ENCODE measurements around the gene MCF2L2. TPM values are rescaled to one million over a fixed set of nuclear protein-coding genes. Genes with fewer than 3 reads are reported as not detected.
A peak's percentile ranks its signal among the peaks of the same experiment; 100 is the strongest.

Gene MCF2L2
- total and polyA plus RNA-seq, 9 of the 15 experiments (the other 6 are each of a cell fraction or from before 2014, with no cell fraction given), result 0.56 to 4.2 (median 3.0) TPM

DNA sequence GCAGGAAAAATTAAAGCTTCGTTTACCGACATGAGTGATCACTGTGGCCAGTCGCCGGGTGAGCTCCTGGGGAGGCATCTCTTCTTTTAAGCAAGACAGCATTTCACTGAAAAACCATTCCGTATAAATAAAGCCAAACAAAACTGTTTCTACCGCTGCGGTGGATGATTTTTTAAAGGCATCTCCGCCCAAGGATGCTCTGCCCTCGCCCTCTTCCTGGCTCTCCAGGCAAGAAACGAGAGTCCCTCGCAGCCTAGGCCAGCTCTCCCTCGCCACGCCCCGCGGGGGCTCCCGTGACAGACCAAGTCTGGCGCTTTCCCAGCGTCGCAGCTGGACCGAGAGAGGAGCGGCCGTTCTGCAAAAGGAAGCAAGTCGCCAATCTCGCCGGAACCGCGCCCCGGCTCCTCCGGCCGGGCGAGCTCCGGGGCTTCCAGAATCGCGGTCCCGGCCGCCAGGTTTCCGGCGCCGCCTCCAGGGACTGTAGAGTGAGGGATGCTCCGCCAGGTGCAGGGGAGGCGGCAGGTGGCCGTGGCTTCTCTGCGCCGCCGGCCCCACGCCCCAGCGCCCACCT, 458 bp downstream of the MCF2L2 start:
- H3K79me2 ChIP-seq (ENCODE audit: control insufficient read depth, insufficient read depth, low read length), result peaks cover 2% of the 10 kb centered on the region; the same call in 2 of the 3 replicates
- H3K9ac ChIP-seq (ENCODE audit: insufficient read depth in 1 of 2, low read depth in 2 of 2, low read length in 2 of 2), result peak overlapping the region; percentile 67 to 93; a peak in 3 of 4 replicates
- ATAC-seq (peak; percentile 77), FAIRE-seq (no peak), DNase-seq (ENCODE audit: extremely low read depth in 1 of 4, low spot score in 3 of 4) (peak; percentile 56 to 69 (median 58))
- peak overlapping the region; percentile 83 for H3K4me2 ChIP-seq (ENCODE audit: insufficient read depth, low read length)
- in situ Hi-C loops (cut with MboI), result no loop called here
- no TSS peak for BruUV-seq (replicated peaks)
- no peaks in the 10 kb centered on the region for H3K27me3 ChIP-seq (ENCODE audit: control insufficient read depth in 2 of 2, insufficient read depth in 2 of 2, low read length in 2 of 2)
- intact Hi-C loops (cut with micrococcal nuclease), result no loop called here
- no peaks in the 10 kb centered on the region for H3K36me3 ChIP-seq (ENCODE audit: control insufficient read depth, insufficient read depth, low read length)
- peaks cover 8 to 25% of the 10 kb centered on the region in 2 experiments; a peak in 4 of 5 replicates for H3K4me1 ChIP-seq (replicated peaks in 1 of 2; ENCODE audit: control insufficient read depth in 2 of 2, insufficient read depth in 2 of 2, low read length in 2 of 2)
- no peaks in the 10 kb centered on the region for H3K9me3 ChIP-seq (replicated peaks; ENCODE audit: control insufficient read depth, insufficient read depth, low read depth, low read length)
- H3K4me3 ChIP-seq, result peak overlapping the region; percentile 88
- no peaks in the 10 kb centered on the region for H3K9me1 ChIP-seq (ENCODE audit: control insufficient read depth, insufficient read depth, low read length)
- 10% methylated on average over 45 of the region's 47 CpGs for WGBS (ENCODE audit: insufficient coverage, low coverage, missing lambda C conversion rate)
- ChIA-PET POLR2A (interaction anchor here (0.7 to 4.8 kb wide), 5 partner anchors 17 to 432 kb away, joined by 3 to 32 read pairs (median 3); no protein-coding TSS in a partner anchor), CTCF (ENCODE audit: low intra/inter-chr PET ratio) (no interaction called here)
- no peaks in the 10 kb centered on the region for H4K20me1 ChIP-seq (replicated peaks; ENCODE audit: control insufficient read depth, insufficient read depth, low read length)
- H2AFZ ChIP-seq (ENCODE audit: low read depth, low read length), result peak overlapping the region; percentile 94
- H3K27ac ChIP-seq (ENCODE audit: extremely low read depth, low read depth, low read length), result peak overlapping the region; percentile 34; the same call in 1 of the 3 replicates
- TF ChIP-seq, protein P1, sequence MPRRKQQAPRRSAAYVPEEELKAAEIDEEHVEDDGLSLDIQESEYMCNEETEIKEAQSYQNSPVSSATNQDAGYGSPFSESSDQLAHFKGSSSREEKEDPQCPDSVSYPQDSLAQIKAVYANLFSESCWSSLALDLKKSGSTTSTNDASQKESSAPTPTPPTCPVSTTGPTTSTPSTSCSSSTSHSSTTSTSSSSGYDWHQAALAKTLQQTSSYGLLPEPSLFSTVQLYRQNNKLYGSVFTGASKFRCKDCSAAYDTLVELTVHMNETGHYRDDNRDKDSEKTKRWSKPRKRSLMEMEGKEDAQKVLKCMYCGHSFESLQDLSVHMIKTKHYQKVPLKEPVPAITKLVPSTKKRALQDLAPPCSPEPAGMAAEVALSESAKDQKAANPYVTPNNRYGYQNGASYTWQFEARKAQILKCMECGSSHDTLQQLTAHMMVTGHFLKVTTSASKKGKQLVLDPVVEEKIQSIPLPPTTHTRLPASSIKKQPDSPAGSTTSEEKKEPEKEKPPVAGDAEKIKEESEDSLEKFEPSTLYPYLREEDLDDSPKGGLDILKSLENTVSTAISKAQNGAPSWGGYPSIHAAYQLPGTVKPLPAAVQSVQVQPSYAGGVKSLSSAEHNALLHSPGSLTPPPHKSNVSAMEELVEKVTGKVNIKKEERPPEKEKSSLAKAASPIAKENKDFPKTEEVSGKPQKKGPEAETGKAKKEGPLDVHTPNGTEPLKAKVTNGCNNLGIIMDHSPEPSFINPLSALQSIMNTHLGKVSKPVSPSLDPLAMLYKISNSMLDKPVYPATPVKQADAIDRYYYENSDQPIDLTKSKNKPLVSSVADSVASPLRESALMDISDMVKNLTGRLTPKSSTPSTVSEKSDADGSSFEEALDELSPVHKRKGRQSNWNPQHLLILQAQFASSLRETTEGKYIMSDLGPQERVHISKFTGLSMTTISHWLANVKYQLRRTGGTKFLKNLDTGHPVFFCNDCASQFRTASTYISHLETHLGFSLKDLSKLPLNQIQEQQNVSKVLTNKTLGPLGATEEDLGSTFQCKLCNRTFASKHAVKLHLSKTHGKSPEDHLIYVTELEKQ (CRISPR knock-in tag; IDR thresholded peaks at IDR 0.05), result no peak
- TF ChIP-seq FIP1L1 (IDR thresholded peaks at IDR 0.05; ENCODE audit: low read depth, low read length, poor library complexity, severe bottlenecking) (peak; percentile 74), TRIM28 (IDR thresholded peaks at IDR 0.05) (no peak), ELF1 (tag; IDR thresholded peaks at IDR 0.05) (no peak), SIX5 (IDR thresholded peaks at IDR 0.05; ENCODE audit: borderline replicate concordance in 1 of 2, insufficient read depth in 1 of 2, low read depth in 1 of 2, low read length in 2 of 2) (no peak), FOXK1 (CRISPR knock-in tag; IDR thresholded peaks at IDR 0.05; ENCODE audit: borderline replicate concordance) (no peak), ZNF668 (CRISPR knock-in tag; IDR thresholded peaks at IDR 0.05) (no peak), BHLHE40 (IDR thresholded peaks at IDR 0.05; ENCODE audit: low read length) (0 out of 2 replicates have a peak, but pooled peaks have one; percentile 35), ZNF766 (CRISPR knock-in tag; conservative IDR thresholded peaks at IDR 0.05) (no peak), SLC30A9 (CRISPR knock-in tag; IDR thresholded peaks at IDR 0.05) (no peak)
- TF ChIP-seq, protein P2, sequence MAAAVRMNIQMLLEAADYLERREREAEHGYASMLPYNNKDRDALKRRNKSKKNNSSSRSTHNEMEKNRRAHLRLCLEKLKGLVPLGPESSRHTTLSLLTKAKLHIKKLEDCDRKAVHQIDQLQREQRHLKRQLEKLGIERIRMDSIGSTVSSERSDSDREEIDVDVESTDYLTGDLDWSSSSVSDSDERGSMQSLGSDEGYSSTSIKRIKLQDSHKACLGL (CRISPR knock-in tag; IDR thresholded peaks at IDR 0.05; ENCODE audit: borderline replicate concordance, poor library complexity, severe bottlenecking), result no peak
- TF ChIP-seq, protein P3, sequence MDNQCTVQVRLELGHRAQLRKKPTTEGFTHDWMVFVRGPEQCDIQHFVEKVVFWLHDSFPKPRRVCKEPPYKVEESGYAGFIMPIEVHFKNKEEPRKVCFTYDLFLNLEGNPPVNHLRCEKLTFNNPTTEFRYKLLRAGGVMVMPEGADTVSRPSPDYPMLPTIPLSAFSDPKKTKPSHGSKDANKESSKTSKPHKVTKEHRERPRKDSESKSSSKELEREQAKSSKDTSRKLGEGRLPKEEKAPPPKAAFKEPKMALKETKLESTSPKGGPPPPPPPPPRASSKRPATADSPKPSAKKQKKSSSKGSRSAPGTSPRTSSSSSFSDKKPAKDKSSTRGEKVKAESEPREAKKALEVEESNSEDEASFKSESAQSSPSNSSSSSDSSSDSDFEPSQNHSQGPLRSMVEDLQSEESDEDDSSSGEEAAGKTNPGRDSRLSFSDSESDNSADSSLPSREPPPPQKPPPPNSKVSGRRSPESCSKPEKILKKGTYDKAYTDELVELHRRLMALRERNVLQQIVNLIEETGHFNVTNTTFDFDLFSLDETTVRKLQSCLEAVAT (IDR thresholded peaks at IDR 0.05), result no peak
- TF ChIP-seq, protein P4, sequence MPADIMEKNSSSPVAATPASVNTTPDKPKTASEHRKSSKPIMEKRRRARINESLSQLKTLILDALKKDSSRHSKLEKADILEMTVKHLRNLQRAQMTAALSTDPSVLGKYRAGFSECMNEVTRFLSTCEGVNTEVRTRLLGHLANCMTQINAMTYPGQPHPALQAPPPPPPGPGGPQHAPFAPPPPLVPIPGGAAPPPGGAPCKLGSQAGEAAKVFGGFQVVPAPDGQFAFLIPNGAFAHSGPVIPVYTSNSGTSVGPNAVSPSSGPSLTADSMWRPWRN (IDR thresholded peaks at IDR 0.05; ENCODE audit: low read depth), result no peak
